Activated CD4-positive, alpha-beta T cell treated with anti-CD3 and anti-CD28 coated beads, Interleukin-2, amount 10 ng/mL, durations not matched to agents 7 days and 5 days (primary cell): ENCODE results near the gene MTCH1. TPM values are rescaled to one million over a fixed set of nuclear protein-coding genes. Genes with fewer than 3 reads are reported as not detected.
A peak's percentile ranks its signal among the peaks of the same experiment; 100 is the strongest.
"Not testable (repeated sequence)": the region's sequence is repeated elsewhere in the genome, so short reads cannot be mapped to it uniquely, and the experiment has no call there.

Experiments
- CTCF ChIA-PET: fragments of 350-600 bp; sonication (Branson Sonifier 250); formaldehyde crosslinking; loops from one replicate; lab custom pipeline; 2021; ENCODE audit warnings: antibody characterized with exemption; lab: Charles Lee
- POLR2A ChIA-PET: fragments of 350-600 bp; sonication (Branson Sonifier 250); formaldehyde crosslinking; loops from one replicate; lab custom pipeline; 2021; ENCODE audit warnings: antibody characterized with exemption; lab: Charles Lee
- DNase-seq: peaks from one replicate; pipeline ENCODE4 v3.0.0-alpha.2; 2020
- H3K27ac Mint-ChIP-seq: one replicate; pipeline ENCODE4 v1.8.0; 2021; ENCODE audit warnings: mild to moderate bottlenecking, moderate library complexity, mixed read lengths
- H3K27me3 Mint-ChIP-seq: one replicate; pipeline ENCODE4 v1.8.0; 2021; ENCODE audit warnings: mixed read lengths
- H3K36me3 Mint-ChIP-seq: one replicate; pipeline ENCODE4 v1.8.0; 2021; ENCODE audit warnings: low read depth, mixed read lengths
- H3K4me1 Mint-ChIP-seq: one replicate; pipeline ENCODE4 v1.8.0; 2021; ENCODE audit warnings: mixed read lengths
- H3K4me3 Mint-ChIP-seq: one replicate; pipeline ENCODE4 v1.8.0; 2021; ENCODE audit warnings: mild to moderate bottlenecking, moderate library complexity, mixed read lengths
- H3K9me3 Mint-ChIP-seq: one replicate; pipeline ENCODE4 v1.8.0; 2021; ENCODE audit warnings: mixed read lengths
- total RNA-seq, 2 experiments: library from RNA; stranded (reverse); gene quantifications; one replicate each; pipeline ENCODE4 v1.2.3, GENCODE V29; 2021

The MTCH1 gene
- total RNA-seq, 2 experiments from 2014 or later: 94.7 to 107 TPM

DNA sequence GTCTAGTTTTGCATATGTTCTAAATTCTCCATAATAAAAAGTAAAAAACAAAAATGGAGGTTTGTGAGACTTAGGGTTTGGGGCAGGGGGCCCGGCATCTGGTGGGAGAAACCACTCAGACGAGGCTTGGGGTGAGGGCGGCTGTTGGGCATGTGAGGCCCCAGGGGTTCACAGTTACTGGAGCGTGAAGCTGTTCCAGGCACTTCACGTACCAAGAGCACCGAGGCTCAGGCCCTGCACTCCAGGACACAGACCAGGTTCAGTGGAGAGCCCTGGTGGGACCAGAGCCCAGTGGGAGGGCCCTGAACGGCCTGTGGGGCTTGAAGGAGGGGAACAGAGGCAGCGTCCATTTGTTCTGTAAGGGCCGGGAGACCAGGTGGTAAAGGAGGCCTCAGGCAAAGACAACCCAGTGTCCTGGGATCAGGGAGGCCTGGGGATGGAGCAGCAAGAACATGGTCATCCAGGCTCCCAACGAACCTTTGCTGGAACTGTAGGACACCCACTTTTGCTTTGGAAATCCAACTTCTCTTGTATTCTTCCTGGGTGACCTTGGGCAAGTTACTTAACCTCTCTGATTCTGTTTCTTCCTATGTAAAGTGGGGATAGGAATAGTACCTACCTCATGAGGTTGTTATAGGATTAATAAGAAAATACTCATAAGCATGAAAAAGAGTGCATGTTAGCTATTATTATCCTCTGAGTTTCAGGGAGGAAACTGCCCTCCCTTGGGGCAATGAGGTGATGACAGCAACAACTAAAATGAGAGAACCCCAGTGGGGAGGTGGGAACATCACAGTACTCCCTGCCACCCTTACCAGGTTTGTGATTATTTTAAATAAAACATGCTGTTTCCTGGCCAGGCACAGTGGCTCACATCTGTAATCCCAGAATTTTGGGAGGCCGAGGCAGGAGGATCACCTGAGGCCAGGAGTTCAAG is 18.3 kb upstream of the MTCH1 start:
- H3K4me1 Mint-ChIP-seq: peaks cover 22% of the 10 kb centered on the region
- DNase-seq: no peak
- CTCF ChIA-PET: interaction anchor here (4.6 kb wide), 1 partner anchor 14 kb away, joined by 18 read pairs; no protein-coding TSS in a partner anchor
- no peak overlapping the region for H3K4me3 Mint-ChIP-seq
- POLR2A ChIA-PET: no interaction called here
- peaks cover 2% of the 10 kb centered on the region for H3K27me3 Mint-ChIP-seq
- H3K36me3 Mint-ChIP-seq: no peaks in the 10 kb centered on the region
- H3K27ac Mint-ChIP-seq: peak overlapping the region; percentile 38
- H3K9me3 Mint-ChIP-seq: no peaks in the 10 kb centered on the region

DNA sequence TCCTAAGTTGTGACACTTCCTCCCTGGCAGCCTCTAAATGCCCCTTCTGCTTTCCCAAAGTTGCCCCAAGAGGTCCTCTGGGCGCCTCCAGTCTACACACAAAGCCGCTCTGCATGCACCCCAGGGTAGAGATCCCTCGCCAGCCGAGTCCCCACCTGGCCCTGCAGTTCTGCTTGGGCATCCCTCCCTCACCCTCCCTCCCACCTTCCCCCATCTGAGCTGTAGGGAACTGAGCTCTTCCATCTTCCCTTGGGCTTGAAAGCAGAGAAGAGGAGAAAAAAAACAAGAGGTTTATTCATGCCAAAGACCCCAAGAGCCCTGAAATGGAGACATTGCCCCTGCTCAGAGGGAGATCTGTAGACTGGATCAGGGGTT is 13.7 kb upstream of the MTCH1 start:
- H3K4me3 Mint-ChIP-seq: no peak overlapping the region
- H3K9me3 Mint-ChIP-seq: no peaks in the 10 kb centered on the region
- H3K27me3 Mint-ChIP-seq: peaks cover 6% of the 10 kb centered on the region
- H3K4me1 Mint-ChIP-seq: no peaks in the 10 kb centered on the region
- H3K36me3 Mint-ChIP-seq: no peaks in the 10 kb centered on the region
- H3K27ac Mint-ChIP-seq: no peak overlapping the region
- POLR2A ChIA-PET: no interaction called here
- CTCF ChIA-PET: interaction anchor here (1.0 to 1.7 kb wide), 2 partner anchors 14 to 231 kb away, joined by 3 read pairs; partner anchors contain the start of gene MTCH1
- DNase-seq: no peak

DNA sequence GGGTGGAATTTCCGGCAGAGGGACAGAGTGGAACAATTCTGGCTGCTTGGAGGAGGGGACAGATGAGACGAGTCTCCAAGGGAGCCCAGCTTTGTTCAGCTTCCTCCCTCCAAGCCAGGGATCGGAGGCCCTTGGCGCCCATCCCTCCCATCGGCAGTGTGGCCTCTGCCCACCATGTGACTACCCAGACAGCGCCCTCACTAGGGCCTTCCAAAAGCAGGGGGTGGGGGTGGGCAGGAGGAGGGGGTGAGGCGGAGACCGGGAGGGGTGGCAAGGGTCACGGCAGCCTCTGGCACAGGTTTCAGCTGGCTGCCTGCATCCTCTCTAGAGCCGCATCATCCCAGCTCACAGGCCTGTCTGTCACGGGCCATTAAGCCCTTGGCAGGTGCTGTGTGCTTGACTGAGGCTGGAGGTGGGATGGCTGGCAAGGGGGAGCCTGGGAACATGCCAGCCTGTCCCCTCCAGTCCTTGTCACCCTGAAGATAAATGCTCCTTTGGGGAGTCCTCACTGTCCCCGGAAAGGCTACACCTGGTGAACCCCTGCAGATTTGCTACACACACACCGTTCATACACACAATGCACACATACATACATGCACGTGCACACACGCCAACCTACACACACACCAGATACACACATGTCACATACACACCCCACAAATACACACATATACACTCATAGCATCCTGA is 13.2 kb upstream of the MTCH1 start:
- H3K27me3 Mint-ChIP-seq: peaks cover 6% of the 10 kb centered on the region
- H3K27ac Mint-ChIP-seq: no peak overlapping the region
- no peak for DNase-seq
- no peaks in the 10 kb centered on the region for H3K9me3 Mint-ChIP-seq
- H3K4me1 Mint-ChIP-seq: no peaks in the 10 kb centered on the region
- ChIA-PET CTCF (interaction anchor here (1.7 kb wide), 1 partner anchor 230 kb away, joined by 3 read pairs; no protein-coding TSS in a partner anchor), POLR2A (no interaction called here)
- H3K4me3 Mint-ChIP-seq: no peak overlapping the region
- no peaks in the 10 kb centered on the region for H3K36me3 Mint-ChIP-seq

DNA sequence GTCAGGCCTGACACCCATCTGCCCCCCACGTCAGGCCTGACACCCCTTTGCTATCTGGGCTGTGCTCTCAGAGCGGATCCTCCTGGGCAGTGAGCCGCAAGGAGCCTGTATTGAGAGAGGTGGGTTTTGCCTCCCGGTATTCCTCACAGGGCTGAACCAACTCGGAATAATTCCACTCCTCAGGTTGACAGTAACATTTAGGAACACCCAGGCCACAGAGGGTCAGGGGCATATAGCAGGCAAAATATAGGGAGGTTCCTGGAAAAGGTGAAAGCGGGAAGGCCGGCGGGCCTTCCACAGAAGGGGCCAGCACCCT is 12.7 kb upstream of the MTCH1 start:
- Mint-ChIP-seq H3K27me3 (peaks cover 10% of the 10 kb centered on the region), H3K36me3 (no peaks in the 10 kb centered on the region), H3K4me3 (no peak overlapping the region), H3K9me3 (no peaks in the 10 kb centered on the region), H3K4me1 (no peaks in the 10 kb centered on the region), H3K27ac (no peak overlapping the region)
- ChIA-PET POLR2A (no interaction called here), CTCF (interaction anchor here (1.7 kb wide), 1 partner anchor 230 kb away, joined by 3 read pairs; no protein-coding TSS in a partner anchor)
- no peak for DNase-seq

DNA sequence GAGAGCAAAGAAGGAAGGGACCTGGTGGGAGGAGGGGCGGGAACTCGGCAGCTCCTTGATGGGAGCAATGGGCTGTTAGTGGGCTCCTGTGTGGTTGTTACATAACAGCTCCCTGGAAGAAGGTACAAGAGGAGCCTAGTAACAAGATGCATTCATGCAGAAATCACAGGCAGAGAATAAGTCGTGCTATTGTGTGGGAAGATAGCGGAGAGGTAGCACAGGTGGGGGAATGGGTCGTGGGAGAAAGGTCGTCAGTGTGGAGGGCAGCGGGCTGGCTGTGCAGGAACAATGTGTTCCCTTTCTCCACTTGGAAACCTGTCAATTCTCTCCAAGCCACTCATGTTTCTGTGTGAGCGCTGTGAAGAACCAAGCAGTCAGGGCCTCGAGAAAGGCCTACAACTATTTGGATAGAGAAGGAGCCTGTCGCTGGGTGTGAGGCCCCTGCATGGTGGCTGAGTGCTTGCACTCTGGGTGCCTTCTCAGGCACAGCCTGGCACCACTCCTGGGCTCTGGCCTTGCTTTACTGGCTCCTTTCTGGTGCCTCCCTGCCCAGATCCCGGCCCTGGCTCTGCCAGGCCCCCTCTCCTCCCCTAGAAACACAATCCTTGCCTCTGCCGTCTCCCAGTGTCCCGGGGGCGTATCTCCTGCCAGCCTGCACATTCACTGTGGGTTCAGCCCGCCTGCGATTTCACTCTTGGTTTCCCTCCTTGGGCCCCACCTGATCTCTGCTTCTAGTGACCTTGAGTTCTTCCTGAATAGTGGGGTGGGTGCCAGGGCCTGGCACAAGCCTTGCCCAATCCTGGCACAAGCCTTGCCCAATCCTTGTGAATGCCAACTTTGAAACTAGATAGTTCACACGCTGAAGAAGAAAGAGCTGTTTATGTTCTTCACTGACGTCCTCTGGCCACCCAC is 12.1 kb upstream of the MTCH1 start:
- CTCF ChIA-PET: interaction anchor here (1.7 to 2.7 kb wide), 3 partner anchors 9 to 229 kb away, joined by 3 to 10 read pairs (median 8); no protein-coding TSS in a partner anchor
- no peak overlapping the region for H3K27ac Mint-ChIP-seq
- POLR2A ChIA-PET: no interaction called here

DNA sequence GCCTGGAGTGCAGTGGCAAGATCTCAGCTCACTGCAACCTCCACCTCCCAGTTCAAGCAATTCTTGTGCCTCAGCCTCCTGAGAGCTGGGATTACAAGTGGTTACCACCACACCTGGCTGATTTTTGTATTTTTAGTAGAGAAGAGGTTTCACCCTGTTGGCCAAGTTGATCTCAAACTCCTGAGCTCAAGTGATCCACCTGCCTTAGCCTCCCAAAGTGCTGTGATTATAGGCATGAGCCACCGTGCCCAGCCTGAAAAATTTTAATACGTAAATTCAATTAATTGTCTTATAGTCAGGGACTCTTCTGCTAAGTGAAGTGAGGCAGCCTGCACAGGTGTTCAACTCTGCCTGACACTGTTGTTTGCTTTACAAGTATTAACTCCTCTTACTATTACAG is 4.4 kb upstream of the MTCH1 start:
- H3K9me3 Mint-ChIP-seq, H3K36me3 Mint-ChIP-seq, H3K27ac Mint-ChIP-seq, H3K4me3 Mint-ChIP-seq, DNase-seq: not testable (repeated sequence)
- POLR2A ChIA-PET: interaction anchor here (0.6 kb wide), 1 partner anchor 76 kb away, joined by 3 read pairs; no protein-coding TSS in a partner anchor
- Mint-ChIP-seq H3K27me3 (peaks cover 12% of the 10 kb centered on the region), H3K4me1 (peaks cover 13% of the 10 kb centered on the region)
- CTCF ChIA-PET: interaction anchor here (0.6 to 2.0 kb wide), 4 partner anchors 11 to 116 kb away, joined by 3 to 5 read pairs (median 4); partner anchors contain the start of gene PPIL1

More for the DNA sequence above, 12.1 kb upstream of the MTCH1 start:
- no peak overlapping the region for H3K4me3 Mint-ChIP-seq
- no peaks in the 10 kb centered on the region for H3K36me3 Mint-ChIP-seq
- no peak for DNase-seq
- H3K27me3 Mint-ChIP-seq: peaks cover 14% of the 10 kb centered on the region
- no peaks in the 10 kb centered on the region for H3K9me3 Mint-ChIP-seq
- H3K4me1 Mint-ChIP-seq: no peaks in the 10 kb centered on the region

DNA sequence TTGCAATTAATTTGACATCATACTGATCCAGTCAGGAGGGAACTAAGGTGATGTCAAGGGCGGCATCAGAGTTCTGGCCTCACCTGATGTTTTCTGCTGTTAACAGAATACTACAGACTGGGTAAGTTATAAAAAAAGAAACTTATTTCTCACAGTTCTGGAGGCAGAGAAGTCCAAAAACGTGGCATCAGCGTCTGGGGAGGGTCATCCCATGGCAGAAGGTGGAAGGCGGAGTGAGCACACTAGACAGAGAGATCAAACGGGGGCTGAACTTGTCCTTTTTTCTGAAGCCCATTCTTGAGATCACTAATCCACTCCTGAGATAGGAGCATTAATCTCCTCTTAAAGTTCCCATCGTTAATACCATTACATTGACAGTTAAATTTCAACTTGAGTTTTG is 3.3 kb upstream of the MTCH1 start:
- no peak overlapping the region for H3K4me3 Mint-ChIP-seq
- H3K27ac Mint-ChIP-seq: no peak overlapping the region
- peaks cover 13% of the 10 kb centered on the region for H3K4me1 Mint-ChIP-seq
- no peaks in the 10 kb centered on the region for H3K9me3 Mint-ChIP-seq
- CTCF ChIA-PET: interaction anchor here (0.6 to 2.0 kb wide), 3 partner anchors 12 to 1530 kb away, joined by 3 to 7 read pairs (median 5); no protein-coding TSS in a partner anchor
- no peak for DNase-seq
- H3K36me3 Mint-ChIP-seq: no peaks in the 10 kb centered on the region
- H3K27me3 Mint-ChIP-seq: peaks cover 10% of the 10 kb centered on the region
- POLR2A ChIA-PET: no interaction called here

DNA sequence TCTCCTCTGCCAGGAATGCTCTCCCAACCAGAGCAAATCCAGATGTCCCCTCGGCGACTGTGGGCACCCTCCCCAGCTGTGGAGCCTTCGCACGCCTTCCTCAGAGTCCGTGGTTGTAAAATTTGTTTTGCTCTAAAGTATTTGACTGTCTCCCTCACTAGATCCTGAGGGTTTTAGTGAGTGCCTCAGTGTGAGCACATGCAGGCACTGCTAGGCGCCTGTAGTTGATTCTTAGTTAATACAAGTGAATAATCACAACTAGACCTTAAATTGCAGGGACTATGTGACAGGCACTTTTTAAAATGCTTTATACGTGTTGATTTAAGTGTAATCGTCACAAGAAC is 680 bp upstream of the MTCH1 start:
- H3K9me3 Mint-ChIP-seq: no peaks in the 10 kb centered on the region
- CTCF ChIA-PET: interaction anchor here (0.6 to 1.4 kb wide), 3 partner anchors 21 to 225 kb away, joined by 3 to 7 read pairs (median 6); no protein-coding TSS in a partner anchor

DNA sequence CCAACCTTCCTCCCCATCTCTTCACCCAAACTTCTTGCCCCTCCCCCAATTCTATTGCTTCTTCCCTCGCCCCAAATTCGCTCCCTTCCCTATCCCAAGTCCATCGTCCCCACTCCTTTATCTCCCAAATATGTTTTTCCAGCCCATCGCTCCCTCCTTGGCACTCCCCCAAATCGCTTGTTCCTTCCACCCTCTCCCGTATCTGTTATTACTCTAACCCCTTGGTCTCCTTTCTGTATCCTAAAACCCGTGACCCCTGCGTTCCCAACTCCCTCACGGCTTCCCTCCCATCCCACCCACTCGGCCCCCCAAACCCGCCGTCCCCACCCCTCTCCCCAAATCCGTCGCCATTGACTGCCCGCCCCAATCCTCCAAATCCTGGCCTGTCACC is 584 bp downstream of the MTCH1 start:
- Mint-ChIP-seq H3K27me3 (no peaks in the 10 kb centered on the region), H3K36me3 (peaks cover 10% of the 10 kb centered on the region), H3K9me3 (no peaks in the 10 kb centered on the region), H3K4me3 (no peak overlapping the region), H3K4me1 (peaks cover 31% of the 10 kb centered on the region), H3K27ac (no peak overlapping the region)
- no peak for DNase-seq
- ChIA-PET POLR2A (no interaction called here), CTCF (interaction anchor here (0.6 to 1.4 kb wide), 5 partner anchors 9 to 99 kb away, joined by 3 to 7 read pairs (median 3); partner anchors contain the start of gene C6orf89)

More for the DNA sequence above, 680 bp upstream of the MTCH1 start:
- POLR2A ChIA-PET: no interaction called here
- H3K4me3 Mint-ChIP-seq: peak overlapping the region; percentile 92
- peaks cover 5% of the 10 kb centered on the region for H3K36me3 Mint-ChIP-seq
- peak overlapping the region; percentile 92 for H3K27ac Mint-ChIP-seq
- H3K27me3 Mint-ChIP-seq: no peaks in the 10 kb centered on the region
- peak; percentile 18 for DNase-seq
- peaks cover 21% of the 10 kb centered on the region for H3K4me1 Mint-ChIP-seq

DNA sequence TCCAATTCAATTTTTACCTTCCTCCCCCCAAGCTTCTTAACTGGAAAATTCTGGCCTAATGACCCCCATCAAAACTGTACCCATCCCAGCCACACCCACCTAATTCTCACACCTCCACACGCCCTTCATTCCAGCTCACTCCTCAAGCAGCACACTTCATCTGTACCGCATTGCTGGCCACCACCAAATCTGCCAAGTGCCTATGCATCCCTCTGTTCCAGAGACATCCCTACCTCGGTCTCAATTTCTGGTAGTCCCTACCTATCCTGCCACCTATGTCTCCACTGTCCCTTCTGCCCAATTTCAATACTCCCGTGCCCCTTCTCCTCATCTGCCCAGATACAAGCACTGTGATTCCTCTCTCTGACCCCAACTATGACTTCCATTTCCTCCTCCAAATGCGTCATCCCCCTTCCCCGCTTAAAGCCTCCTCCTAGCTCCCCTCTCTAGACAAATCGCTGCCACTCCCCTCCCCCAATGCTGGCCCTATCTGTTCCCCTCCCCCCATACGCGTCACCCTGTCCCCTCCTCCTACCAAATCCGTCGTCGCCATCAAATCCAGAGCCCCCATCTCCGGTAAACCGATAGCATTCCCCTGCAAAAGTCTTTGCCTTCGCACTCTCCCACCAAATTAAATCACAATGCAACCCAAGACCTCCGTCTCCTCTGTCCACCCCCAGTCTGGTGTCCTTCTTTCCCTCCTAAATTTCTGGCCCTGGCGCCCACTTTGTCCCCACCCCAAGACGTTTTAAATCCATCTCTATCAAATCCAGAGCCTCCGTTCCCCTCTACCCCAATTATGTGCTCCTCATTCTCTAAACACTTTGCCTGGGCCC is 1.2 kb downstream of the MTCH1 start:
- Mint-ChIP-seq H3K9me3 (no peaks in the 10 kb centered on the region), H3K4me3 (no peak overlapping the region), H3K4me1 (peaks cover 37% of the 10 kb centered on the region), H3K27me3 (no peaks in the 10 kb centered on the region), H3K36me3 (peaks cover 12% of the 10 kb centered on the region), H3K27ac (no peak overlapping the region)
- DNase-seq: peak; percentile 59
- POLR2A ChIA-PET: no interaction called here
- CTCF ChIA-PET: interaction anchor here (1.0 to 1.2 kb wide), 2 partner anchors 99 to 100 kb away, joined by 3 read pairs; partner anchors contain the start of gene C6orf89

DNA sequence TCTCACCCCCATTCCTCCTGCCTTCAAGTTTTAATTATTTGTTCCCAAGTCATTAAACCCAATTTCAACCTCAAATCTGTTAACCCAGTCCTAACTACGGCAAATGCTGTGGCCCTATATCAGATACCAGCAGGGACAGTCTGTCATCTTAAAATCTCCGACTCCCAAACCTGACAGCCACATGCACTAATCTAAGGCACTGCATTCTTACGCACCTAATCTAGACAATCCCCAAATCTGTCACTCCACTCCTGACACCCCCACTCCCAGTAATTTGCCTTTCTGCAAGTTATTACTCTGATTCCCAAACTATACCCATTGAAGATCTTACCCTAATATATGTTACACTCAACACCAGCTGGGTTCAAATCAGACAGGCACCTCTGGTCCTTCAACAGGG is 2.5 kb downstream of the MTCH1 start:
- CTCF ChIA-PET: interaction anchor here (1.0 kb wide), 1 partner anchor 99 kb away, joined by 3 read pairs; no protein-coding TSS in a partner anchor
- Mint-ChIP-seq H3K27ac (no peak overlapping the region), H3K27me3 (no peaks in the 10 kb centered on the region), H3K4me3 (no peak overlapping the region), H3K9me3 (no peaks in the 10 kb centered on the region), H3K36me3 (peaks cover 20% of the 10 kb centered on the region), H3K4me1 (peaks cover 48% of the 10 kb centered on the region)
- POLR2A ChIA-PET: no interaction called here
- DNase-seq: no peak
